ENCODE data around the gene YWHAH.

YWHAH gene

GRCh38 chr22:31940506-31940905, 3.8 kb upstream of the YWHAH start:
- DNase-seq (ENCODE audit: low read depth in 1 of 2, low spot score in 1 of 2), result no peak
- no peak overlapping the region for H3K27ac ChIP-seq (replicated peaks)
- no peaks in the 10 kb centered on the region for H3K27me3 ChIP-seq (ENCODE audit: insufficient read depth, poor library complexity, severe bottlenecking)
- TF ChIP-seq CTCF (IDR thresholded peaks at IDR 0.05; ENCODE audit: insufficient read depth, low read length), result no peak
- TF ChIP-seq, protein P1, sequence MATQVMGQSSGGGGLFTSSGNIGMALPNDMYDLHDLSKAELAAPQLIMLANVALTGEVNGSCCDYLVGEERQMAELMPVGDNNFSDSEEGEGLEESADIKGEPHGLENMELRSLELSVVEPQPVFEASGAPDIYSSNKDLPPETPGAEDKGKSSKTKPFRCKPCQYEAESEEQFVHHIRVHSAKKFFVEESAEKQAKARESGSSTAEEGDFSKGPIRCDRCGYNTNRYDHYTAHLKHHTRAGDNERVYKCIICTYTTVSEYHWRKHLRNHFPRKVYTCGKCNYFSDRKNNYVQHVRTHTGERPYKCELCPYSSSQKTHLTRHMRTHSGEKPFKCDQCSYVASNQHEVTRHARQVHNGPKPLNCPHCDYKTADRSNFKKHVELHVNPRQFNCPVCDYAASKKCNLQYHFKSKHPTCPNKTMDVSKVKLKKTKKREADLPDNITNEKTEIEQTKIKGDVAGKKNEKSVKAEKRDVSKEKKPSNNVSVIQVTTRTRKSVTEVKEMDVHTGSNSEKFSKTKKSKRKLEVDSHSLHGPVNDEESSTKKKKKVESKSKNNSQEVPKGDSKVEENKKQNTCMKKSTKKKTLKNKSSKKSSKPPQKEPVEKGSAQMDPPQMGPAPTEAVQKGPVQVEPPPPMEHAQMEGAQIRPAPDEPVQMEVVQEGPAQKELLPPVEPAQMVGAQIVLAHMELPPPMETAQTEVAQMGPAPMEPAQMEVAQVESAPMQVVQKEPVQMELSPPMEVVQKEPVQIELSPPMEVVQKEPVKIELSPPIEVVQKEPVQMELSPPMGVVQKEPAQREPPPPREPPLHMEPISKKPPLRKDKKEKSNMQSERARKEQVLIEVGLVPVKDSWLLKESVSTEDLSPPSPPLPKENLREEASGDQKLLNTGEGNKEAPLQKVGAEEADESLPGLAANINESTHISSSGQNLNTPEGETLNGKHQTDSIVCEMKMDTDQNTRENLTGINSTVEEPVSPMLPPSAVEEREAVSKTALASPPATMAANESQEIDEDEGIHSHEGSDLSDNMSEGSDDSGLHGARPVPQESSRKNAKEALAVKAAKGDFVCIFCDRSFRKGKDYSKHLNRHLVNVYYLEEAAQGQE (IDR thresholded peaks at IDR 0.05; ENCODE audit: insufficient replicate concordance, low read depth), result no peak
- no peak for TF ChIP-seq GABPA (IDR thresholded peaks at IDR 0.05; ENCODE audit: low read depth)
- TF ChIP-seq SPI1 (IDR thresholded peaks at IDR 0.05; ENCODE audit: borderline replicate concordance, low read depth), result no peak
- TF ChIP-seq POLR2AphosphoS5 (IDR thresholded peaks at IDR 0.05; ENCODE audit: low read depth), result no peak
- H3K4me3 ChIP-seq (replicated peaks; ENCODE audit: insufficient read depth, low read length), result no peak overlapping the region

- H3K27ac ChIP-seq (replicated peaks), result no peak overlapping the region
- H3K27me3 ChIP-seq (ENCODE audit: insufficient read depth, poor library complexity, severe bottlenecking), result no peaks in the 10 kb centered on the region
- no peak for DNase-seq (ENCODE audit: low read depth in 1 of 2, low spot score in 1 of 2)
- TF ChIP-seq, protein P1 (IDR thresholded peaks at IDR 0.05; ENCODE audit: insufficient replicate concordance, low read depth), result no peak
- TF ChIP-seq POLR2AphosphoS5 (IDR thresholded peaks at IDR 0.05; ENCODE audit: low read depth) (no peak), SPI1 (IDR thresholded peaks at IDR 0.05; ENCODE audit: borderline replicate concordance, low read depth) (no peak), GABPA (IDR thresholded peaks at IDR 0.05; ENCODE audit: low read depth) (no peak), CTCF (IDR thresholded peaks at IDR 0.05; ENCODE audit: insufficient read depth, low read length) (no peak)
- no peak overlapping the region for H3K4me3 ChIP-seq (replicated peaks; ENCODE audit: insufficient read depth, low read length)
Measured at GRCh38 chr22:31942091-31942490, 2.2 kb upstream of the YWHAH start.

DNA sequence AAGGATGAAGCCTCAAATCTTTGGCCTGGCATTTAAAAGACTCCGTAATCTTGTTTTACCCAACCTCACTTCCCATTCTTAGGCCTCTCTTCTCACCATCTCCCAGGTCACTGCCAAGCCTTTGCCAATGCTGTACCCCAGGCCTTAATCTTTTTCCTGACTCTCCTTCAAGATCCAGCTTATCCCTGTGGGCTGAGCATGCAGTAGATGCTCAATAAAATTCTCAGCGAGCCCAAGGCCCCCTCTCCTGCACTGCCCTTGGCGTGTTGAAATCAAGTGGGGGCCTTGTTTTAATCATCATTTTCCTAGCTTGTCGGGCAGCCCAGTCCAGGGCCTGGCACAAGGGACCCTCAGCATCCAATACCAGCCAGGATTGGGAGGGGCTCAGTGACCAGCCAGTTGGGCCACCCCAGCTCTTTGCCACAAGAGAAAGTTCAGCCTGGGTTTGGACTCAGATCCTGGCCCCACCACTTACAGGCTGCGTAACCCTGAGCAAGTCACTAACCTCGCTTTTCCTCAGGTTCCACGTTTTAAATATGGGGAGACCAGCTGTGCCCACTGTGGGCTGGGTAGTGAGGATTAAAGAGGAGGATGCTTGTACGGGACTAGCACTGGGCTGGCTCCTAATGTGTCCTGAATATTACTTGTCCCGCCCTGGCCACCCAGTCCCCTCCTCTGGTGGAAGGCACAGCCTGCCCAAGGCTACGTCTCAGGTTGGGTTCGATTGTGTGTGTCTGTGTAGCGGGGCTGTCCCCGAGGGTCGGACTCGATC, 943 bp upstream of the YWHAH start:
- TF ChIP-seq POLR2AphosphoS5 (IDR thresholded peaks at IDR 0.05; ENCODE audit: low read depth), result no peak
- TF ChIP-seq CTCF (IDR thresholded peaks at IDR 0.05; ENCODE audit: insufficient read depth, low read length), result no peak
- TF ChIP-seq, protein P1 (IDR thresholded peaks at IDR 0.05; ENCODE audit: insufficient replicate concordance, low read depth), result no peak
- no peak for TF ChIP-seq SPI1 (IDR thresholded peaks at IDR 0.05; ENCODE audit: borderline replicate concordance, low read depth)
- no peak for TF ChIP-seq GABPA (IDR thresholded peaks at IDR 0.05; ENCODE audit: low read depth)
- DNase-seq (ENCODE audit: low read depth in 1 of 2, low spot score in 1 of 2), result no peak
- Histone ChIP-seq H3K27ac (replicated peaks) (peak overlapping the region; percentile 82), H3K27me3 (ENCODE audit: insufficient read depth, poor library complexity, severe bottlenecking) (no peaks in the 10 kb centered on the region), H3K4me3 (replicated peaks; ENCODE audit: insufficient read depth, low read length) (peak overlapping the region; percentile 53)

Data from HL-60 (cell line).